ENCODE results near the gene TUNAR.

DNA sequence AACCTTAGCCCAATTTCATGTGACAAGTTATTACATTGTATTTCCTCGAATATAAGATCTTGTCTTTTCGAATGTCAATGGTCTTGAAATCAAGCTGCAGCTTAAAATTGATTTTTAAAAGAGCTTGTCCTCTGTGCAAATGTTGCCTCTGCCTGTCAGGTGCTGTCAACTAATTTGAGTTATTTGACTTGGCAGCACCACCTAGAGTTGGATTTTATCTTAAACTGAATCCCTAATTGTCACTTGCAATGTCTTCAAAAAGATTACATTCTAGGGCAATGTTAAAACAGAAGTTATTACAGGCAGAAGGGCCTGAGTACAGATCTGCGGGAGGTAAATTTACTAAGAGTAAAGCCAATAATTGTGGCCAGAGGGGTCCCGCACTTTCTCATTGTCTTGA, 26.2 kb upstream of the TUNAR start:
- TF ChIP-seq EP300 (IDR thresholded peaks at IDR 0.05) (no peak), POLR2AphosphoS5 (IDR thresholded peaks at IDR 0.05) (no peak)
- TF ChIP-seq, protein P1, sequence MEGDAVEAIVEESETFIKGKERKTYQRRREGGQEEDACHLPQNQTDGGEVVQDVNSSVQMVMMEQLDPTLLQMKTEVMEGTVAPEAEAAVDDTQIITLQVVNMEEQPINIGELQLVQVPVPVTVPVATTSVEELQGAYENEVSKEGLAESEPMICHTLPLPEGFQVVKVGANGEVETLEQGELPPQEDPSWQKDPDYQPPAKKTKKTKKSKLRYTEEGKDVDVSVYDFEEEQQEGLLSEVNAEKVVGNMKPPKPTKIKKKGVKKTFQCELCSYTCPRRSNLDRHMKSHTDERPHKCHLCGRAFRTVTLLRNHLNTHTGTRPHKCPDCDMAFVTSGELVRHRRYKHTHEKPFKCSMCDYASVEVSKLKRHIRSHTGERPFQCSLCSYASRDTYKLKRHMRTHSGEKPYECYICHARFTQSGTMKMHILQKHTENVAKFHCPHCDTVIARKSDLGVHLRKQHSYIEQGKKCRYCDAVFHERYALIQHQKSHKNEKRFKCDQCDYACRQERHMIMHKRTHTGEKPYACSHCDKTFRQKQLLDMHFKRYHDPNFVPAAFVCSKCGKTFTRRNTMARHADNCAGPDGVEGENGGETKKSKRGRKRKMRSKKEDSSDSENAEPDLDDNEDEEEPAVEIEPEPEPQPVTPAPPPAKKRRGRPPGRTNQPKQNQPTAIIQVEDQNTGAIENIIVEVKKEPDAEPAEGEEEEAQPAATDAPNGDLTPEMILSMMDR (IDR thresholded peaks at IDR 0.05): no peak

Measured in upper lobe of left lung (tissue), 4 donors.